NT2/D1 (cell line): ENCODE measurements around the gene EFCAB8.

Source experiments
- SUZ12 ChIP-seq: IDR thresholded peaks from 2 replicates; pipeline ENCODE4 v1.6.1; 2011; ENCODE audit not compliant: insufficient read length, insufficient read depth; ENCODE audit errors: extremely low read depth
- YY1 ChIP-seq: IDR thresholded peaks from 2 replicates; pipeline ENCODE4 v1.6.1; 2011; ENCODE audit not compliant: insufficient read length, insufficient read depth
- ZNF274 ChIP-seq: IDR thresholded peaks from 2 replicates; pipeline ENCODE4 v1.6.1; 2011; ENCODE audit warnings: mild to moderate bottlenecking, low read depth, low read length

GRCh38 chr20:32973077-32973717, 114.5 kb downstream of the EFCAB8 start:
- TF ChIP-seq ZNF274 (no peak), YY1 (no peak), SUZ12 (no peak)
